ENCODE results near the gene BLTP2. TPM values are rescaled to one million over a fixed set of nuclear protein-coding genes. Genes with fewer than 3 reads are reported as not detected.

BLTP2 gene
- total RNA-seq (2014; rRNA removed; shearing (Covaris generic)) = 86.6 and 97.0 TPM in 2 replicates

DNA sequence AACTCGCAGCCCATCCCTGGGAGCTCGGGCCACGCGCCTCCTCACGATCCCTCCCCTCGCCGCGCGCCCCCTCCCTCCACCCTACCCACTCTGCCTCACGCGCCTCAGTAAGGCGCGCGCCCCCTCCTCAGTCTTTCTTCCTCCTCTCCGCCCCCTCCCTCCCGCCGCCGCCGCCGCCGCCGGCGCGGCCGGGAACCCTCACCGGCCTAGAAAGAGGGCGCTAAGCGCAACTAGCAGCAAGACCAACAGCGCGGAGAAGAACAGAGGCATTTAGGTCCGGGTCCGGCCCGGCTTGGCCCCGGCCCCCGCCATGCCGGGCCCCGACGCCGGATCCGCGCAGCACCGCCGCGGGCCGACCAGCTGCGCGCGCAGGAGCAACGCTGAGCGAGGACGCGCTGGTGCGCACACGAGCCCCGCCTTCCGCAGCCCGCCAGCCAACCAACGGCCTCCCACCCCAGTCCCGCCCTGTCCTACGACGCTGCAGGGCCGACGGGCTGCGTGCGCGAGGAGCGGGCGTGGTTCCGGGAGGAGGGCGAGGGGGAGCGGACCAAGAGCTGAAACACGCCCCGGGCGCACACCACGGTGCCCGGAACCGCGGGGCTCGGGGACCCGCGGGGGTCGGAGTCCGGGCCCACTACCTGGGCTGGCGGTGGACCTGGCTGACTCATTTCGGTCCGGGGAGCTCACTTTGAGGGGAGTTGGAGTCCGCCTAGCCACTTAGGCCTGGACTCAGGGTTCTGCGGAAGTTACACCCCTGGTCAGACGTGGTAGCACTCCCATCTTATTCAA is at the start of gene BLTP2:
TSS of gene BLTP2 (minus strand) at position 372 of the 789 bp plus-strand sequence. CDS start at position 270, 102 bp downstream.
- H3K4me3 ChIP-seq (ENCODE audit: insufficient read depth, low read depth, low read length) = peak within 1 kb of the TSS; percentile 92
- peak; percentile 99 for DNase-seq
- H3K27me3 ChIP-seq (ENCODE audit: control insufficient read depth, insufficient read depth, low read length) = no peaks in the 10 kb centered on the region
- peaks cover 30% of the 10 kb centered on the region for H3K36me3 ChIP-seq (replicated peaks; ENCODE audit: control insufficient read depth, insufficient read depth, low read length)

- Histone ChIP-seq H3K4me3 (ENCODE audit: insufficient read depth, low read depth, low read length) (no peak overlapping the region), H3K36me3 (replicated peaks; ENCODE audit: control insufficient read depth, insufficient read depth, low read length) (peaks cover 59% of the 10 kb centered on the region), H3K27me3 (ENCODE audit: control insufficient read depth, insufficient read depth, low read length) (no peaks in the 10 kb centered on the region)
- DNase-seq = no peak
Measured at GRCh38 chr17:28693869-28694268, 48.9 kb upstream of the BLTP2 start.

DNA sequence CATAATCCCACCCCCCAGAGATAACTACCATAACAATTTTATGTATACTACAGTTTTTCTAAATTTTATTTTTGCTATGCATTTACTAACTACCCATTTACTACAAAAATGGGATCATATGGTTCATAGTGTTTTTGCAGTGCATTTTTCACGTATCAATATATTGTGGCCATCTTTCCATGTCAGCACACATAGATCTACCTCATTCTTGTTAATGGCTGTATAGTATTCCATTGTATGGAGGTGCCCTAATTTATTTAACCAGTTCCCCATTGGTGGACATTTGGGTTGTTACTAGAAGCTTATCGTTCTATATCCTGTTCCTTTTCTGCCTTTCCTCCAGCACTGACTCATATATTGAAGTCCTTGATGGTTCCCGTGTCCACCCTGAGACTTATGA is 44.1 kb upstream of the BLTP2 start:
- H3K4me3 ChIP-seq (ENCODE audit: insufficient read depth, low read depth, low read length) = no peak overlapping the region
- peaks cover 62% of the 10 kb centered on the region for H3K36me3 ChIP-seq (replicated peaks; ENCODE audit: control insufficient read depth, insufficient read depth, low read length)
- no peaks in the 10 kb centered on the region for H3K27me3 ChIP-seq (ENCODE audit: control insufficient read depth, insufficient read depth, low read length)
- no peak for DNase-seq

GRCh38 chr17:28688481-28688880 is 43.5 kb upstream of the BLTP2 start:
- Histone ChIP-seq H3K4me3 (ENCODE audit: insufficient read depth, low read depth, low read length) (no peak overlapping the region), H3K27me3 (ENCODE audit: control insufficient read depth, insufficient read depth, low read length) (no peaks in the 10 kb centered on the region), H3K36me3 (replicated peaks; ENCODE audit: control insufficient read depth, insufficient read depth, low read length) (peaks cover 59% of the 10 kb centered on the region)
- DNase-seq = no peak

GRCh38 chr17:28686296-28686695 is 41.3 kb upstream of the BLTP2 start:
- H3K27me3 ChIP-seq (ENCODE audit: control insufficient read depth, insufficient read depth, low read length) = no peaks in the 10 kb centered on the region
- DNase-seq = no peak
- no peak overlapping the region for H3K4me3 ChIP-seq (ENCODE audit: insufficient read depth, low read depth, low read length)
- H3K36me3 ChIP-seq (replicated peaks; ENCODE audit: control insufficient read depth, insufficient read depth, low read length) = peaks cover 78% of the 10 kb centered on the region

- no peaks in the 10 kb centered on the region for H3K27me3 ChIP-seq (ENCODE audit: control insufficient read depth, insufficient read depth, low read length)
- DNase-seq = no peak
- H3K36me3 ChIP-seq (replicated peaks; ENCODE audit: control insufficient read depth, insufficient read depth, low read length) = peaks cover 77% of the 10 kb centered on the region
- H3K4me3 ChIP-seq (ENCODE audit: insufficient read depth, low read depth, low read length) = no peak overlapping the region
Measured at GRCh38 chr17:28685366-28685765, 40.4 kb upstream of the BLTP2 start.

- peaks cover 74% of the 10 kb centered on the region for H3K36me3 ChIP-seq (replicated peaks; ENCODE audit: control insufficient read depth, insufficient read depth, low read length)
Measured at GRCh38 chr17:28684963-28685362, 40.0 kb upstream of the BLTP2 start.

GRCh38 chr17:28682655-28683054 is 37.7 kb upstream of the BLTP2 start:
- peaks cover 68% of the 10 kb centered on the region for H3K36me3 ChIP-seq (replicated peaks; ENCODE audit: control insufficient read depth, insufficient read depth, low read length)
- DNase-seq = no peak
- no peak overlapping the region for H3K4me3 ChIP-seq (ENCODE audit: insufficient read depth, low read depth, low read length)
- no peaks in the 10 kb centered on the region for H3K27me3 ChIP-seq (ENCODE audit: control insufficient read depth, insufficient read depth, low read length)

More at GRCh38 chr17:28684963-28685362, 40.0 kb upstream of the BLTP2 start:
- no peak for DNase-seq
- no peak overlapping the region for H3K4me3 ChIP-seq (ENCODE audit: insufficient read depth, low read depth, low read length)
- H3K27me3 ChIP-seq (ENCODE audit: control insufficient read depth, insufficient read depth, low read length) = no peaks in the 10 kb centered on the region

DNA sequence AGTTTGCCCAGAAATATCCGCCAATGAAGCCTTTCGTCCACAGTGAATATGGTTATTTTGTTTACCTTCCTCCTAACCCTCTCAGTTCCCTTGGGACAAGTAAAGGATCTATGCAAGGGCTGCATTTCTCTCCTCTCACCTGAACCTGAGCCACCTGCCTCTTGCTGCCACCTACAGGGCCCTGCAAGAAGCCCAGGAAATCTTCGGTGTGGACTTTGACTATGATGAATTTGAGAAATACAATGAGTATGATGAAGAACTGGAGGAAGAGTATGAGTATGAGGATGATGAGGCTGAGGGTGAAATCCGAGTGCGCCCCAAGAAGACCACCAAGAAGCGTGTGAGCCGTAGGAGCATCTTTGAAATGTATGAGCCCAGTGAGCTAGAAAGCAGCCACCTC is 31.0 kb upstream of the BLTP2 start:
- peak; percentile 55 for DNase-seq
- Histone ChIP-seq H3K4me3 (ENCODE audit: insufficient read depth, low read depth, low read length) (no peak overlapping the region), H3K27me3 (ENCODE audit: control insufficient read depth, insufficient read depth, low read length) (no peaks in the 10 kb centered on the region), H3K36me3 (replicated peaks; ENCODE audit: control insufficient read depth, insufficient read depth, low read length) (peaks cover 55% of the 10 kb centered on the region)

DNA sequence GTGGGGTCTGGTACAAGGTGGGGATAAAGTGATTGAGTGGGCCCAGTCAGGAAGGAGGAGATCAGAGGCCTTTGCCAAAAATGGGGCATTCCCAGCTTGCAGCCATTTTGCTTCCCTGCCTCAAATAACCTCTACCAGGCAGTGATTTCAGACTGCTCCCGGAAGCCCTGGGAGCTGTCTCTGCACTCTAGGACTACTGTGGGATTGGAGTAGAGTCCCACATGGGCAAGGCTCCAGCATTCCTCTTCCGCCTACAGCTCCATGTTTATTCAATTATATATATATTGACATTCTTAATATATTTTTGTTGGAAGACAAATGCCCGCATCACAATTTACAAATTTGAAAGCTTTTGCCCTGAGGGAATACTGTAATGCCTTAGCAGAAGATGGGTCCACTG is 30.5 kb upstream of the BLTP2 start:
- Histone ChIP-seq H3K4me3 (ENCODE audit: insufficient read depth, low read depth, low read length) (no peak overlapping the region), H3K36me3 (replicated peaks; ENCODE audit: control insufficient read depth, insufficient read depth, low read length) (peaks cover 54% of the 10 kb centered on the region), H3K27me3 (ENCODE audit: control insufficient read depth, insufficient read depth, low read length) (no peaks in the 10 kb centered on the region)
- DNase-seq = no peak

DNA sequence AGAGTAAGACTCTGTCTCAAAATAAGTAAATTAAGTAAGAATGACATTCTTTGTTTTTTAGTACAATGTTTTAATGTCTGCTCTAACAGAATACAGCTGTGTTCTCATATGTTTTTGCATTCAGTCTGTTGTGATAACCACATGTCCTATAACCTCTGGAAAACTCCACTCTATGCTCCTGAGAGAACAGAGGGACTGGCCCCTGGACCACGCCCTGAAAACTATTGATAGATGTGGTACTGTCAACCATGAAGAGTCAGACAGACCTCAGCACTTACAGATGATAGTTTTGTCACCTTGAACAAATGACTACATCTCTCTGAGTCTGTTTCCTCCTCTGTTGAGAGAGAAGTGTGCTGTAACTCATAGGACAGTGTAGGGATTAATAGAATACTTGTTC is 25.0 kb upstream of the BLTP2 start:
- no peak for DNase-seq
- peaks cover 30% of the 10 kb centered on the region for H3K36me3 ChIP-seq (replicated peaks; ENCODE audit: control insufficient read depth, insufficient read depth, low read length)
- H3K4me3 ChIP-seq (ENCODE audit: insufficient read depth, low read depth, low read length) = no peak overlapping the region
- no peaks in the 10 kb centered on the region for H3K27me3 ChIP-seq (ENCODE audit: control insufficient read depth, insufficient read depth, low read length)

GRCh38 chr17:28667870-28668269 is 22.9 kb upstream of the BLTP2 start:
- H3K27me3 ChIP-seq (ENCODE audit: control insufficient read depth, insufficient read depth, low read length) = no peaks in the 10 kb centered on the region
- DNase-seq = no peak
- H3K36me3 ChIP-seq (replicated peaks; ENCODE audit: control insufficient read depth, insufficient read depth, low read length) = peaks cover 16% of the 10 kb centered on the region
- H3K4me3 ChIP-seq (ENCODE audit: insufficient read depth, low read depth, low read length) = no peak overlapping the region

- Histone ChIP-seq H3K27me3 (ENCODE audit: control insufficient read depth, insufficient read depth, low read length) (no peaks in the 10 kb centered on the region), H3K4me3 (ENCODE audit: insufficient read depth, low read depth, low read length) (no peak overlapping the region), H3K36me3 (replicated peaks; ENCODE audit: control insufficient read depth, insufficient read depth, low read length) (peaks cover 3% of the 10 kb centered on the region)
- DNase-seq = no peak
Measured at GRCh38 chr17:28665994-28666393, 21.0 kb upstream of the BLTP2 start.

DNA sequence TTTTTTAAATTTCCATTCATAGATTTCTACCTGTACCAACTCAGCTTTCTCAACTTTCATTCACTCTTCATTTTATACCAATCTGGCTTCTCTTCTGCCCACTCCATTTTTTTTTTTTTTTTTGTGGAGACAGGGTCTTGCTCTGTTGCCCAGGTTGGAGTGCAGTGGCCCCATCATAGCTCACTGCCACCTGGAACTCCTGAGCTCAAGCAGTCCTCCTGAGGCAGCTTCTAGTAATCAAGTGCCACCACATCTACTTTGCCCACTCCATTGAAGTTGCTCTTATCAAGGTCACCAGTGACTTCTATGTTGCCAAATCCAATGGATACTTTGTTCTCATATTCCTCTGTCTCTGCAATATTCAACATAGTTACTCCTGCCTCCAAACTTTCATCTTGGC is 18.8 kb upstream of the BLTP2 start:
- DNase-seq = no peak
- H3K4me3 ChIP-seq (ENCODE audit: insufficient read depth, low read depth, low read length) = no peak overlapping the region
- no peaks in the 10 kb centered on the region; the same call in 1 of the 2 replicates for H3K36me3 ChIP-seq (replicated peaks; ENCODE audit: control insufficient read depth, insufficient read depth, low read length)
- no peaks in the 10 kb centered on the region for H3K27me3 ChIP-seq (ENCODE audit: control insufficient read depth, insufficient read depth, low read length)

DNA sequence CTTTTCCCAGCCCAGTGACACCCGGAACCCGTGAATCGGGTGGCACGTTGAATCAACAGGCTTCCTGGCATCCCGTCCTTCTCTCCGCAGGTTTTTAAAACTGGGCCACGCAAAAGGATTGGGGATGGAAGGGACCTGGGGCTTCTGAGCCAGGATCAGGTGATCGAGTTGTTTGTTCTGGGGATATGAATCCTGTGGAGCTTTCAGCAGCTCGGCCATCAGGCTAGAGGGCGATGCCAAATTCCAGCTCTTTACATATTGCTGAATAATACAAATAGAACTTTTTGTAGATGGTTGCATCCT is 17.5 kb upstream of the BLTP2 start:
- peak overlapping the region; percentile 91 for H3K4me3 ChIP-seq (ENCODE audit: insufficient read depth, low read depth, low read length)
- H3K27me3 ChIP-seq (ENCODE audit: control insufficient read depth, insufficient read depth, low read length) = no peaks in the 10 kb centered on the region
- no peak for DNase-seq
- H3K36me3 ChIP-seq (replicated peaks; ENCODE audit: control insufficient read depth, insufficient read depth, low read length) = peaks cover 2% of the 10 kb centered on the region
